Endothelial cell of umbilical vein (primary cell): ENCODE results near the gene SAMD4B. TPM values are rescaled to one million over a fixed set of nuclear protein-coding genes. Genes with fewer than 3 reads are reported as not detected.

Experiments used
- BruUV-seq: library from RNA; stranded (reverse); fragments of 400-500 nt; replicated peaks from 2 replicates; lab custom pipeline; 2021; lab: Mats Ljungman, UMichigan
- CTCF ChIA-PET: fragments of 300-600, 350-600 bp; sonication (Branson Sonifier 250); formaldehyde crosslinking; loops from one replicate; lab custom pipeline; 2021; ENCODE audit warnings: antibody characterized with exemption, inconsistent platforms; lab: Charles Lee
- POLR2A ChIA-PET: fragments of 300-600, 350-600 bp; sonication (Branson Sonifier 250); formaldehyde crosslinking; loops from one replicate; lab custom pipeline; 2021; ENCODE audit warnings: antibody characterized with exemption, inconsistent platforms; lab: Charles Lee
- DNase-seq: peaks from one replicate; pipeline ENCODE4 v3.0.0-alpha.2; 2011; ENCODE audit warnings: low read depth, low spot score
- FAIRE-seq: peaks from 2 replicates; lab custom pipeline; 2011; peaks lifted over from hg19 to GRCh38; lab: Jason Lieb, UNC
- H2AFZ ChIP-seq: 2 replicates; pipeline ENCODE4 v1.6.0; 2012; ENCODE audit warnings: low read depth, low read length, control low read depth, inconsistent platforms
- H3K27ac ChIP-seq: 2 replicates; pipeline ENCODE4 v1.5.1; 2011; ENCODE audit warnings: low read depth, mild to moderate bottlenecking, control low read depth, low read length, moderate library complexity; ENCODE audit not compliant: insufficient read depth
- H3K27me3 ChIP-seq, 2 experiments: 2 replicates each; pipeline versions ENCODE4 v1.6.0 to v1.6.1; 2011; ENCODE audit warnings: low read length in 2 of 2, mixed read lengths in 1 of 2; ENCODE audit not compliant: control insufficient read depth in 2 of 2, insufficient read depth in 2 of 2
- H3K36me3 ChIP-seq, 2 experiments: 2 replicates in 1 of 2; 3 replicates in 1 of 2; pipeline ENCODE4 v1.5.1; 2011; ENCODE audit warnings: low read length in 2 of 2, mild to moderate bottlenecking in 1 of 2, moderate library complexity in 1 of 2; ENCODE audit not compliant: control insufficient read depth in 2 of 2, insufficient read depth in 2 of 2; ENCODE audit errors: extremely low read depth in 1 of 2
- H3K4me1 ChIP-seq: 3 replicates; pipeline ENCODE4 v1.5.1; 2011; ENCODE audit warnings: mild to moderate bottlenecking, low read length; ENCODE audit not compliant: control insufficient read depth, insufficient read depth; ENCODE audit errors: extremely low read depth
- H3K4me2 ChIP-seq: 2 replicates; pipeline ENCODE4 v1.6.1; 2011; ENCODE audit warnings: low read length, control low read depth, mixed read lengths; ENCODE audit not compliant: insufficient read depth
- H3K4me3 ChIP-seq, 3 experiments: fragments of 200-600 bp in 1 of 3; sonication (generic), shearing (Covaris generic) in 1 of 3; replicated peaks in 1 of 3; 2 replicates each; pipeline ENCODE4 v1.5.1; 2011 to 2016; ENCODE audit warnings: control low read depth in 3 of 3, low read length in 3 of 3, mild to moderate bottlenecking in 2 of 3, inconsistent platforms in 1 of 3, low read depth in 1 of 3, moderate library complexity in 1 of 3; ENCODE audit not compliant: insufficient read depth in 1 of 3
- H3K79me2 ChIP-seq: 2 replicates; pipeline ENCODE4 v1.6.0; 2012; ENCODE audit warnings: low read length, inconsistent platforms; ENCODE audit not compliant: control insufficient read depth, insufficient read depth
- H3K9ac ChIP-seq: replicated peaks from 2 replicates; pipeline ENCODE3; 2011; ENCODE audit warnings: low read length, control low read depth; ENCODE audit not compliant: insufficient read depth; ENCODE audit errors: extremely low read depth
- H3K9me1 ChIP-seq: replicated peaks from 3 replicates; pipeline ENCODE4 v1.6.0; 2011; ENCODE audit warnings: mild to moderate bottlenecking, low read length; ENCODE audit not compliant: control insufficient read depth, insufficient read depth; ENCODE audit errors: extremely low read depth
- H3K9me3 ChIP-seq: replicated peaks from 2 replicates; pipeline ENCODE4 v1.5.1; 2012; ENCODE audit warnings: low read length, inconsistent platforms; ENCODE audit not compliant: control insufficient read depth, insufficient read depth
- H4K20me1 ChIP-seq: replicated peaks from 2 replicates; pipeline ENCODE3; 2011; ENCODE audit warnings: mild to moderate bottlenecking, low read length; ENCODE audit not compliant: control insufficient read depth, insufficient read depth; ENCODE audit errors: extremely low read depth
- EZH2 ChIP-seq: IDR thresholded peaks from 2 replicates; pipeline ENCODE4 v1.6.1; 2012; ENCODE audit warnings: borderline replicate concordance, low read depth, mild to moderate bottlenecking, moderate library complexity, low read length, inconsistent platforms; ENCODE audit not compliant: severe bottlenecking
- FOS ChIP-seq: IDR thresholded peaks from 2 replicates; pipeline ENCODE4 v1.6.1; 2011; ENCODE audit warnings: mild to moderate bottlenecking, low read length, moderate library complexity, borderline replicate concordance; ENCODE audit not compliant: insufficient read depth
- GATA2 ChIP-seq: IDR thresholded peaks from 2 replicates; pipeline ENCODE4 v1.7.0; 2011; ENCODE audit warnings: low read depth, mild to moderate bottlenecking, moderate library complexity, mixed read lengths, low read length; ENCODE audit not compliant: insufficient read length, insufficient read depth
- JUN ChIP-seq: IDR thresholded peaks from 2 replicates; pipeline ENCODE4 v1.6.1; 2011; ENCODE audit warnings: borderline replicate concordance, low read depth; ENCODE audit not compliant: insufficient read length, insufficient read depth
- MYC ChIP-seq: IDR thresholded peaks from one replicate; pipeline ENCODE4 v1.6.1; 2011; ENCODE audit warnings: mild to moderate bottlenecking, low read depth, low read length
- POLR2A ChIP-seq: IDR thresholded peaks from 2 replicates; pipeline ENCODE4 v1.6.1; 2012; ENCODE audit warnings: low read depth, mild to moderate bottlenecking, control low read depth, low read length
- POLR2AphosphoS5 ChIP-seq: IDR thresholded peaks from 2 replicates; pipeline ENCODE4 v1.6.1; 2012; ENCODE audit warnings: low read depth, mild to moderate bottlenecking, control low read depth, low read length, moderate library complexity; ENCODE audit not compliant: insufficient read depth
- dilution Hi-C: fragments of 300-500 bp; cut with MboI; formaldehyde crosslinking; loops from one replicate; pipeline ENCODE4 v1.15.0; 2019; ENCODE audit warnings: low sequenced_read_pairs; ENCODE audit not compliant: extremely low pct_ligation_motif_present
- intact Hi-C: fragments of 100-400 bp; cut with micrococcal nuclease; formaldehyde crosslinking; loops from one replicate; pipeline ENCODE4 v1.10.0; 2022
- polyA plus RNA-seq, 4 experiments: library from polyadenylated mRNA; depleted of rRNA in 3 of 4; stranded (reverse) in 3 of 4; unstranded in 1 of 4; fragments of >200 nt; gene quantifications; 2 replicates each; pipeline versions ENCODE4 v1.2.1 to v1.2.3, GENCODE V29; 2011 to 2012; ENCODE audit warnings: missing spikeins in 1 of 4
- total RNA-seq: library from RNA; stranded (reverse); gene quantifications from 2 replicates; pipeline ENCODE4 v1.2.3, GENCODE V29; 2021
- TF ChIP-seq, protein P1 (sequence below), 2 donors: IDR thresholded peaks; 1 replicate in 1 of 2; 2 replicates in 1 of 2; pipeline ENCODE4 v1.5.1; 2011; ENCODE audit warnings: low read length in 2 of 2, mild to moderate bottlenecking in 2 of 2, moderate library complexity in 2 of 2, control low read depth in 1 of 2, inconsistent platforms in 1 of 2, low read depth in 1 of 2; ENCODE audit not compliant: insufficient read depth in 1 of 2; ENCODE audit errors: extremely low read depth in 1 of 2
- TF ChIP-seq, protein P2 (sequence below): IDR thresholded peaks from 2 replicates; pipeline ENCODE4 v1.6.1; 2011; ENCODE audit not compliant: insufficient read depth, insufficient read length

Gene SAMD4B
- total and polyA plus RNA-seq, 2 donors (not counting 3 experiments of a cell fraction or from before 2014, with no cell fraction given) = 82.1 to 84.2 TPM

DNA sequence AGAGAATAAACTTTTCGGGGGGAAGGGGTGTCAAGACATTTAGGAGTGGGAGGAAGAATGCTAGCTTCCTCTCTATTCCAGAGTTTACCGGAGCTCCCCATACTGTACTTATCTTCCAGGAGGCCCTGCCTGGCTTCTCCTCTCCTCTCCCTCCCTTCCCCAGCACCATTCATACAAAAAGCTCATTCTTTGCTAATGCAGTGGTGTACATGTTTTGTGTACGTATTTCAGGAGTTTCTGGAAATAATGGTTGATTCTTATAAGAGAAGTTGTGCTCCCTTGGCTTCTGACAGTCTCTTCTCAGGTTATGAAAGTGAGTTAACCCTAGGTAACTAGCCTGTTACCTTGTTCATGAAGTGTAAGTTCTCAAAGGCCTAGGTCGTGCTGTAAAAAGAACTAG is 7.1 kb downstream of the SAMD4B start:
- Histone ChIP-seq H2AFZ (no peak overlapping the region), H3K9me1 (no peaks in the 10 kb centered on the region), H3K27ac (no peak overlapping the region), H3K9ac (no peak overlapping the region), H4K20me1 (peaks cover 2% of the 10 kb centered on the region), H3K4me3 (no peak overlapping the region), H3K79me2 (peaks cover 20% of the 10 kb centered on the region), H3K4me2 (no peak overlapping the region), H3K9me3 (no peaks in the 10 kb centered on the region), H3K27me3 (no peaks in the 10 kb centered on the region), H3K4me1 (peaks cover 7% of the 10 kb centered on the region), H3K36me3 (peaks cover 7% of the 10 kb centered on the region in 2 experiments)
- CTCF ChIA-PET = interaction anchor here (1.1 to 1.9 kb wide), 2 partner anchors 49 to 63 kb away, joined by 3 to 4 read pairs; partner anchors contain the start of gene PLEKHG2
- FAIRE-seq (no peak), DNase-seq (no peak)
- BruUV-seq = no TSS peak
- intact Hi-C loops (no loop called here), dilution Hi-C loops (no loop called here)
- POLR2A ChIA-PET = no interaction called here
- no peak for TF ChIP-seq JUN
- TF ChIP-seq POLR2A = no peak
- TF ChIP-seq, protein P1, sequence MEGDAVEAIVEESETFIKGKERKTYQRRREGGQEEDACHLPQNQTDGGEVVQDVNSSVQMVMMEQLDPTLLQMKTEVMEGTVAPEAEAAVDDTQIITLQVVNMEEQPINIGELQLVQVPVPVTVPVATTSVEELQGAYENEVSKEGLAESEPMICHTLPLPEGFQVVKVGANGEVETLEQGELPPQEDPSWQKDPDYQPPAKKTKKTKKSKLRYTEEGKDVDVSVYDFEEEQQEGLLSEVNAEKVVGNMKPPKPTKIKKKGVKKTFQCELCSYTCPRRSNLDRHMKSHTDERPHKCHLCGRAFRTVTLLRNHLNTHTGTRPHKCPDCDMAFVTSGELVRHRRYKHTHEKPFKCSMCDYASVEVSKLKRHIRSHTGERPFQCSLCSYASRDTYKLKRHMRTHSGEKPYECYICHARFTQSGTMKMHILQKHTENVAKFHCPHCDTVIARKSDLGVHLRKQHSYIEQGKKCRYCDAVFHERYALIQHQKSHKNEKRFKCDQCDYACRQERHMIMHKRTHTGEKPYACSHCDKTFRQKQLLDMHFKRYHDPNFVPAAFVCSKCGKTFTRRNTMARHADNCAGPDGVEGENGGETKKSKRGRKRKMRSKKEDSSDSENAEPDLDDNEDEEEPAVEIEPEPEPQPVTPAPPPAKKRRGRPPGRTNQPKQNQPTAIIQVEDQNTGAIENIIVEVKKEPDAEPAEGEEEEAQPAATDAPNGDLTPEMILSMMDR (IDR thresholded peaks at IDR 0.05; ENCODE audit: extremely low read depth in 1 of 2, insufficient read depth in 1 of 2, low read depth in 1 of 2, low read length in 2 of 2) = no peak

DNA sequence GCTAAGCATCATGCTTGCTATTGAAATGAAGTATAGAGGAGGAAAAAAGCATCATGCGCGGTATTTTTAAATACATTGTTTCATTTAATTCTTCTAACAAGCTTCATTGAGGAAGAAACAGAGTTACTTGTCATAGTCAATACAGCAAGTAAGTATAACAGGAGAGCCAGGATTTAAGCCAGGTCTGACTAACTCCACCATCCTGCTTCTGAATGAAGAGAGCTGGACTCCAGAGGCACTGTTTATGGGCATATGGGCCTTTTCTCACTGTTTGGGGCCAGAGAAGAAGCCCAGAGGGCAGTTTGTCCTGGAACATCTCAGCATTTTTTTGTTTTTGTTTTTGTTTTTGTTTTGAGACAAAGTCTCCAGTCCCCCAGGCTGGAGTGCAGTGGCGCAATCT is 7.9 kb downstream of the SAMD4B start:
- H3K4me1 ChIP-seq = peaks cover 7% of the 10 kb centered on the region
- no peak overlapping the region for H3K4me3 ChIP-seq
- no TSS peak for BruUV-seq
- H3K4me2 ChIP-seq = no peak overlapping the region
- FAIRE-seq = no peak
- TF ChIP-seq JUN = no peak
- TF ChIP-seq, protein P2, sequence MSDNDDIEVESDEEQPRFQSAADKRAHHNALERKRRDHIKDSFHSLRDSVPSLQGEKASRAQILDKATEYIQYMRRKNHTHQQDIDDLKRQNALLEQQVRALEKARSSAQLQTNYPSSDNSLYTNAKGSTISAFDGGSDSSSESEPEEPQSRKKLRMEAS = no peak
- no peak for TF ChIP-seq GATA2
- TF ChIP-seq POLR2A = no peak
- no peak for TF ChIP-seq FOS
- TF ChIP-seq, protein P1 (IDR thresholded peaks at IDR 0.05; ENCODE audit: extremely low read depth in 1 of 2, insufficient read depth in 1 of 2, low read depth in 1 of 2, low read length in 2 of 2) = no peak
- no peak for TF ChIP-seq MYC
- TF ChIP-seq POLR2AphosphoS5 = no peak
- TF ChIP-seq EZH2 = no peak
- H3K9me1 ChIP-seq = no peaks in the 10 kb centered on the region
- POLR2A ChIA-PET = interaction anchor here (0.8 kb wide), 1 partner anchor 86 kb away, joined by 3 read pairs; the partner anchor contains the start of gene RPS16
- H2AFZ ChIP-seq = no peak overlapping the region
- DNase-seq = no peak
- CTCF ChIA-PET = no interaction called here
- H3K27ac ChIP-seq = no peak overlapping the region
- H3K9ac ChIP-seq = no peak overlapping the region
- intact Hi-C loops (no loop called here), dilution Hi-C loops (no loop called here)
- H3K79me2 ChIP-seq = peaks cover 19% of the 10 kb centered on the region
- peaks cover 2% of the 10 kb centered on the region for H4K20me1 ChIP-seq
- H3K36me3 ChIP-seq = peaks cover 7 to 8% of the 10 kb centered on the region in 2 experiments
- no peaks in the 10 kb centered on the region for H3K27me3 ChIP-seq
- H3K9me3 ChIP-seq = no peaks in the 10 kb centered on the region
